Stimulated activated CD4-positive, alpha-beta T cell treated with anti-CD3 and anti-CD28 coated beads, TNF-alpha, amount 100 ng/mL, for 48 hours (primary cell): ENCODE results near the gene PGM3.

Source experiments
- DNase-seq, 3 donors: peaks; one replicate each; pipeline ENCODE4 v3.0.0-alpha.2; 2020; ENCODE audit warnings: low read depth in 3 of 3

PGM3 gene

DNA sequence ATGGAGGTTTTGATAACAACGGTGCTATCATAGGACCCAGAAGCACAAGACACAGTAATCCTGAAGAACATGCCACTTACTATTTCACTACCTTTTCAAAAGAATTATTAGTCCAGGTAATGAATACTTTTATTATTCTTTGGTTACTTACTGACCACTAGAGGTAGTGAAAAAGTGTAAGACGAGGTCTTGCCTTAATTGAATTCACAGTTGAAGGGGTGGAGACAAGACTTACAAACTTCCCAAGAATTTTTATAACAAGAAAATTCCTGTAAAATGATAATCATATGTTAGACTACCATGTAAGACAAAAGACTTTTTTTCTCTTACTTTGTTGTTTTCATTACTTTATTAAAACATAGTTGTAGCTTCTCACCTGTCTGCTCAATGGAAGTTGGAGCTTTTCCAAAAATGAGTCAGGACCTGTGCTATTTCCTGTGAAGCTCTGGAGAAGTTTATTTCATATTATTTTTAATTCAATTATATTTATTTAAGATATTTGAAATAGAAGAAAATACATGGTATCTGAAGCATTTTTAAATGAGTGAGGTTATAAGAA, 73.2 kb downstream of the PGM3 start:
- no peak for DNase-seq

- DNase-seq: no peak
Measured at GRCh38 chr6:83117802-83118201, 75.3 kb downstream of the PGM3 start.
